HEK293T (cell line): ENCODE results near the gene OXSR1.
"Not testable (repeated sequence)": the region's sequence is repeated elsewhere in the genome, so short reads cannot be mapped to it uniquely, and the experiment has no call there.

ENCODE experiments used
- BHLHE40 ChIP-seq: fragments of 450-650 bp; IDR thresholded peaks from 2 replicates; pipeline ENCODE4 v1.6.1; 2016; ENCODE audit warnings: mild to moderate bottlenecking, moderate library complexity, borderline replicate concordance
- CTBP1 ChIP-seq: fragments of 450-650 bp; IDR thresholded peaks from 2 replicates; pipeline ENCODE4 v1.6.1; 2016; ENCODE audit warnings: borderline replicate concordance
- FOXK2 ChIP-seq: fragments of 450-650 bp; IDR thresholded peaks from 2 replicates; pipeline ENCODE4 v1.6.1; 2016; ENCODE audit warnings: mild to moderate bottlenecking
- FOXM1 ChIP-seq: fragments of 450-650 bp; IDR thresholded peaks from 2 replicates; pipeline ENCODE4 v1.6.1; 2017; ENCODE audit warnings: mild to moderate bottlenecking, borderline replicate concordance
- NFRKB ChIP-seq: fragments of 450-650 bp; IDR thresholded peaks from 2 replicates; pipeline ENCODE4 v1.6.1; 2016; ENCODE audit warnings: mild to moderate bottlenecking, moderate library complexity
- SP1 ChIP-seq: fragments of 450-650 bp; IDR thresholded peaks from 2 replicates; pipeline ENCODE4 v1.6.1; 2017
- ZNF384 ChIP-seq: fragments of 450-650 bp; IDR thresholded peaks from 2 replicates; pipeline ENCODE4 v1.6.1; 2016

DNA sequence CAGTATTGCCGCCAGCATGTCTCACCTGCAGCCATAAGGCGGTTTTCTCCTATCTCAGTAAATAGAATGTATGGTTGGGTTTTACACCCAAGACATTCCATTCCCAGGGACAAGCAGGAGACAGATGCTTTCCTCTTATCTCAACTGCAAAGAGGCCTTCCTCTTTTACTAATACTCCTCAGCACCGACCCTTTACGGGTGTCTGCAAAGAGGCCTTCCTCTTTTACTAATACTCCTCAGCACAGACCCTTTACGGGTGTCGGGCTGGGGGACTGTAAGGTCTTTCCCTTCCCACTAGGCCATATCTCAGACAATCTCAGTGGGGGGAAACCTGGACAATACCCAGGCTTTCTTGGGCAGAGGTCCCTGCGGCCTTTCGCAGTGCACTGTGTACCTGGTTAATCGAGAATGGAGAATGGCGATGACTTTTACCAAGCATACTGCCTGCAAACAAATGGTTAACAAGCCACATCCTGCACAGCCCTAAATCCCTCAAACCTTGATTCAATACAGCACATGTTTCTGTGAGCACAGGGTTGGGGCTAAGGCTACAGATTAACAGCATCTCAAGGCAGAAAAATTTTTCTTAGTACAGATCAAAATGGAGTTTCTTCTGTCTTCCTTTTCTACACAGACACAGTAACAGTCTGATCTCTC lies 29.6 kb upstream of the OXSR1 start:
- not testable (repeated sequence) for TF ChIP-seq ZNF384, NFRKB, SP1, CTBP1, BHLHE40, FOXK2, FOXM1
